ENCODE data around the gene KCTD8.
"Not testable (repeated sequence)": the region's sequence is repeated elsewhere in the genome, so short reads cannot be mapped to it uniquely, and the experiment has no call there.

The KCTD8 gene

GRCh38 chr4:44342800-44343199 is 105.8 kb downstream of the KCTD8 start:
- no peak for DNase-seq (ENCODE audit: low read depth in 3 of 3, low spot score in 1 of 3)

- DNase-seq (ENCODE audit: low read depth in 3 of 3, low spot score in 1 of 3): no peak
Measured at GRCh38 chr4:44326741-44327140, 121.9 kb downstream of the KCTD8 start.

- no peak for DNase-seq (ENCODE audit: low read depth in 3 of 3, low spot score in 1 of 3)
Measured at GRCh38 chr4:44320833-44321232, 127.8 kb downstream of the KCTD8 start.

- DNase-seq (ENCODE audit: low read depth in 3 of 3, low spot score in 1 of 3): no peak
Measured at GRCh38 chr4:44319129-44319528, 129.5 kb downstream of the KCTD8 start.

GRCh38 chr4:44313702-44314101 is 134.9 kb downstream of the KCTD8 start:
- DNase-seq (ENCODE audit: low read depth in 3 of 3, low spot score in 1 of 3): no peak

- DNase-seq (ENCODE audit: low read depth in 3 of 3, low spot score in 1 of 3): no peak
Measured at GRCh38 chr4:44287505-44287904, 161.1 kb downstream of the KCTD8 start.

GRCh38 chr4:44279469-44279868 is 169.1 kb downstream of the KCTD8 start:
- no peak for DNase-seq (ENCODE audit: low read depth in 3 of 3, low spot score in 1 of 3)

- no peak for DNase-seq (ENCODE audit: low read depth in 3 of 3, low spot score in 1 of 3)
Measured at GRCh38 chr4:44279066-44279465, 169.5 kb downstream of the KCTD8 start.

- DNase-seq (ENCODE audit: low read depth in 3 of 3, low spot score in 1 of 3): no peak
Measured at GRCh38 chr4:44257461-44257860, 191.1 kb downstream of the KCTD8 start.

- DNase-seq (ENCODE audit: low read depth in 3 of 3, low spot score in 1 of 3): no peak
Measured at GRCh38 chr4:44256414-44256813, 192.2 kb downstream of the KCTD8 start.

- no peak for DNase-seq (ENCODE audit: low read depth in 3 of 3, low spot score in 1 of 3)
Measured at GRCh38 chr4:44237643-44238042, 211.0 kb downstream of the KCTD8 start.

- DNase-seq (ENCODE audit: low read depth in 3 of 3, low spot score in 1 of 3): no peak
Measured at GRCh38 chr4:44235897-44236296, 212.7 kb downstream of the KCTD8 start.

GRCh38 chr4:44232262-44232661 is 216.3 kb downstream of the KCTD8 start:
- no peak for DNase-seq (ENCODE audit: low read depth in 3 of 3, low spot score in 1 of 3)

GRCh38 chr4:44231006-44231405 is 217.6 kb downstream of the KCTD8 start:
- no peak for DNase-seq (ENCODE audit: low read depth in 3 of 3, low spot score in 1 of 3)

GRCh38 chr4:44228326-44228725 is 220.3 kb downstream of the KCTD8 start:
- DNase-seq (ENCODE audit: low read depth in 3 of 3, low spot score in 1 of 3): no peak

- DNase-seq (ENCODE audit: low read depth in 3 of 3, low spot score in 1 of 3): no peak
Measured at GRCh38 chr4:44221407-44221806, 227.2 kb downstream of the KCTD8 start.

GRCh38 chr4:44210750-44211149 is 237.9 kb downstream of the KCTD8 start:
- DNase-seq (ENCODE audit: low read depth in 3 of 3, low spot score in 1 of 3): no peak

GRCh38 chr4:44196796-44197195 is 251.8 kb downstream of the KCTD8 start:
- DNase-seq (ENCODE audit: low read depth in 3 of 3, low spot score in 1 of 3): no peak

- no peak for DNase-seq (ENCODE audit: low read depth in 3 of 3, low spot score in 1 of 3)
Measured at GRCh38 chr4:44194365-44194764, 254.2 kb downstream of the KCTD8 start.

- no peak for DNase-seq (ENCODE audit: low read depth in 3 of 3, low spot score in 1 of 3)
Measured at GRCh38 chr4:44186850-44187246, 261.8 kb downstream of the KCTD8 start.

- no peak for DNase-seq (ENCODE audit: low read depth in 3 of 3, low spot score in 1 of 3)
Measured at GRCh38 chr4:44186096-44186849, 262.3 kb downstream of the KCTD8 start.

- DNase-seq (ENCODE audit: low read depth in 3 of 3, low spot score in 1 of 3): not testable (repeated sequence)
Measured at GRCh38 chr4:44181491-44182349, 266.9 kb downstream of the KCTD8 start.
